ENCODE results near the gene PDILT. TPM values are rescaled to one million over a fixed set of nuclear protein-coding genes. Genes with fewer than 3 reads are reported as not detected.
A peak's percentile ranks its signal among the peaks of the same experiment; 100 is the strongest.

The PDILT gene
- total and polyA plus RNA-seq, 9 donors: not detected

- Histone ChIP-seq H3K4me1 (ENCODE audit: insufficient read depth) (peaks cover 6% of the 10 kb centered on the region), H3K27me3 (no peaks in the 10 kb centered on the region), H3K4me3 (no peak overlapping the region), H3K9me3 (no peaks in the 10 kb centered on the region), H3K27ac (no peak overlapping the region), H3K36me3 (no peaks in the 10 kb centered on the region)
- TF ChIP-seq CTCF (IDR thresholded peaks at IDR 0.05) (no peak), EP300 (IDR thresholded peaks at IDR 0.05) (no peak), POLR2A (IDR thresholded peaks at IDR 0.05) (no peak)
- WGBS, 3 donors: 83 to 91% (median 87%) methylated on average over 7 of the region's 7 CpGs
- no peak for DNase-seq
- intact Hi-C loops (cut with DNase I): no loop called here
Observed at GRCh38 chr16:20397468-20398074, 7.0 kb downstream of the PDILT start.

GRCh38 chr16:20396846-20397467 is 7.6 kb downstream of the PDILT start:
- intact Hi-C loops (cut with DNase I): no loop called here
- Histone ChIP-seq H3K36me3 (no peaks in the 10 kb centered on the region), H3K9me3 (no peaks in the 10 kb centered on the region), H3K4me1 (ENCODE audit: insufficient read depth) (peaks cover 6% of the 10 kb centered on the region), H3K27me3 (no peaks in the 10 kb centered on the region), H3K27ac (no peak overlapping the region), H3K4me3 (no peak overlapping the region)
- 95 to 97% (median 97%) methylated on average over 7 of the region's 7 CpGs for WGBS, 3 donors
- no peak for TF ChIP-seq CTCF (IDR thresholded peaks at IDR 0.05)
- no peak for TF ChIP-seq EP300 (IDR thresholded peaks at IDR 0.05)
- TF ChIP-seq POLR2A (IDR thresholded peaks at IDR 0.05): no peak
- no peak for DNase-seq

- 90 to 96% (median 95%) methylated on average over 2 of the region's 2 CpGs for WGBS, 3 donors
- Histone ChIP-seq H3K4me3 (no peak overlapping the region), H3K27ac (no peak overlapping the region), H3K36me3 (no peaks in the 10 kb centered on the region), H3K9me3 (no peaks in the 10 kb centered on the region), H3K4me1 (ENCODE audit: insufficient read depth) (peaks cover 6% of the 10 kb centered on the region), H3K27me3 (no peaks in the 10 kb centered on the region)
- intact Hi-C loops (cut with DNase I): no loop called here
- TF ChIP-seq POLR2A (IDR thresholded peaks at IDR 0.05): no peak
- no peak for TF ChIP-seq CTCF (IDR thresholded peaks at IDR 0.05)
- no peak for TF ChIP-seq EP300 (IDR thresholded peaks at IDR 0.05)
- DNase-seq: no peak
Observed at GRCh38 chr16:20395946-20396345, 8.6 kb downstream of the PDILT start.

- H3K4me1 ChIP-seq (ENCODE audit: insufficient read depth): peaks cover 6% of the 10 kb centered on the region
- H3K9me3 ChIP-seq: no peaks in the 10 kb centered on the region
- no peak for TF ChIP-seq POLR2A (IDR thresholded peaks at IDR 0.05)
- TF ChIP-seq CTCF (IDR thresholded peaks at IDR 0.05): no peak
- TF ChIP-seq EP300 (IDR thresholded peaks at IDR 0.05): no peak
- no peaks in the 10 kb centered on the region for H3K27me3 ChIP-seq
- intact Hi-C loops (cut with DNase I): no loop called here
- no peaks in the 10 kb centered on the region for H3K36me3 ChIP-seq
- H3K27ac ChIP-seq: peak overlapping the region in 1 of 2 donors; percentile 21
- no peak overlapping the region for H3K4me3 ChIP-seq
- DNase-seq: peak in 4 of 5 donors; percentile 30 to 38 (median 35)
- WGBS, 3 donors: 18 to 24% (median 18%) methylated on average over 2 of the region's 2 CpGs
Observed at GRCh38 chr16:20393801-20394577, 10.5 kb downstream of the PDILT start.
